Measurements from ENCODE around the gene RPL27A. TPM values are rescaled to one million over a fixed set of nuclear protein-coding genes. Genes with fewer than 3 reads are reported as not detected.

The RPL27A gene
- total RNA-seq, 2 donors from 2014 or later: 1,114 to 1,791 TPM

GRCh38 chr11:8671193-8671612, 11.4 kb upstream of the RPL27A start:
- peak; percentile 92 for DNase-seq
- H3K4me1 ChIP-seq (ENCODE audit: control insufficient read depth, insufficient read depth, low read length): peaks cover 12% of the 10 kb centered on the region
- H3K9me3 ChIP-seq (ENCODE audit: control insufficient read depth, low read length): no peaks in the 10 kb centered on the region
- H3K27ac ChIP-seq (ENCODE audit: low read depth, low read length): peak overlapping the region; percentile 99
- Mint-ChIP-seq H3K36me3 (ENCODE audit: low read depth) (no peaks in the 10 kb centered on the region), H3K27me3 (ENCODE audit: insufficient read depth) (no peaks in the 10 kb centered on the region), H3K4me3 (peak overlapping the region; percentile 38), H3K9me3 (no peaks in the 10 kb centered on the region), H3K27ac (peak overlapping the region; percentile 97), H3K4me1 (peaks cover 18% of the 10 kb centered on the region)
- 2 to 5% methylated on average over 4 of the region's 4 CpGs for WGBS, 2 experiments (ENCODE audit: insufficient coverage in 1 of 2, insufficient read length in 1 of 2)
- H3K36me3 ChIP-seq (ENCODE audit: control insufficient read depth, insufficient read depth, low read length): no peaks in the 10 kb centered on the region
- H3K27me3 ChIP-seq (ENCODE audit: control insufficient read depth, insufficient read depth, low read length, poor library complexity, severe bottlenecking): no peaks in the 10 kb centered on the region
- peak overlapping the region; percentile 50 for H3K9ac ChIP-seq (ENCODE audit: extremely low read depth, low read length, poor library complexity, severe bottlenecking)
- TF ChIP-seq CTCF (conservative IDR thresholded peaks at IDR 0.05): no peak
- H3K4me3 ChIP-seq (ENCODE audit: low read length): peak overlapping the region; percentile 54

GRCh38 chr11:8671651-8672062, 10.9 kb upstream of the RPL27A start:
- Mint-ChIP-seq H3K4me1 (peaks cover 23% of the 10 kb centered on the region), H3K36me3 (ENCODE audit: low read depth) (no peaks in the 10 kb centered on the region), H3K4me3 (peak overlapping the region; percentile 38), H3K27me3 (ENCODE audit: insufficient read depth) (no peaks in the 10 kb centered on the region), H3K27ac (peak overlapping the region; percentile 97), H3K9me3 (no peaks in the 10 kb centered on the region)
- 33 to 47% methylated on average over 1 of the region's 1 CpG for WGBS, 2 experiments (ENCODE audit: insufficient coverage in 1 of 2, insufficient read length in 1 of 2)
- Histone ChIP-seq H3K4me3 (ENCODE audit: low read length) (peak overlapping the region; percentile 54), H3K27ac (ENCODE audit: low read depth, low read length) (peak overlapping the region; percentile 99), H3K9me3 (ENCODE audit: control insufficient read depth, low read length) (no peaks in the 10 kb centered on the region), H3K27me3 (ENCODE audit: control insufficient read depth, insufficient read depth, low read length, poor library complexity, severe bottlenecking) (no peaks in the 10 kb centered on the region), H3K4me1 (ENCODE audit: control insufficient read depth, insufficient read depth, low read length) (peaks cover 12% of the 10 kb centered on the region), H3K36me3 (ENCODE audit: control insufficient read depth, insufficient read depth, low read length) (no peaks in the 10 kb centered on the region), H3K9ac (ENCODE audit: extremely low read depth, low read length, poor library complexity, severe bottlenecking) (peak overlapping the region; percentile 50)
- no peak for TF ChIP-seq CTCF (conservative IDR thresholded peaks at IDR 0.05)
- DNase-seq: peak; percentile 69

GRCh38 chr11:8672346-8672745, 10.2 kb upstream of the RPL27A start:
- Histone ChIP-seq H3K4me3 (ENCODE audit: low read length) (no peak overlapping the region), H3K36me3 (ENCODE audit: control insufficient read depth, insufficient read depth, low read length) (no peaks in the 10 kb centered on the region), H3K4me1 (ENCODE audit: control insufficient read depth, insufficient read depth, low read length) (peaks cover 12% of the 10 kb centered on the region), H3K9me3 (ENCODE audit: control insufficient read depth, low read length) (no peaks in the 10 kb centered on the region), H3K27ac (ENCODE audit: low read depth, low read length) (peak overlapping the region; percentile 99), H3K9ac (ENCODE audit: extremely low read depth, low read length, poor library complexity, severe bottlenecking) (no peak overlapping the region), H3K27me3 (ENCODE audit: control insufficient read depth, insufficient read depth, low read length, poor library complexity, severe bottlenecking) (no peaks in the 10 kb centered on the region)
- TF ChIP-seq CTCF (conservative IDR thresholded peaks at IDR 0.05): no peak
- Mint-ChIP-seq H3K27ac (peak overlapping the region; percentile 97), H3K4me1 (peaks cover 23% of the 10 kb centered on the region), H3K36me3 (ENCODE audit: low read depth) (no peaks in the 10 kb centered on the region), H3K27me3 (ENCODE audit: insufficient read depth) (no peaks in the 10 kb centered on the region), H3K9me3 (no peaks in the 10 kb centered on the region), H3K4me3 (no peak overlapping the region)
- no peak for DNase-seq
- 89 to 100% methylated on average over 1 to 2 of the region's 2 CpGs for WGBS, 2 experiments (ENCODE audit: insufficient coverage in 1 of 2, insufficient read length in 1 of 2)

Measured in endodermal cell (in vitro differentiated cells).